ENCODE measurements around the gene PACRG. TPM values are rescaled to one million over a fixed set of nuclear protein-coding genes. Genes with fewer than 3 reads are reported as not detected.

PACRG gene
- total RNA-seq, 4 donors from 2014 or later, result 0.29 to 1.6 (median 0.61) TPM

DNA sequence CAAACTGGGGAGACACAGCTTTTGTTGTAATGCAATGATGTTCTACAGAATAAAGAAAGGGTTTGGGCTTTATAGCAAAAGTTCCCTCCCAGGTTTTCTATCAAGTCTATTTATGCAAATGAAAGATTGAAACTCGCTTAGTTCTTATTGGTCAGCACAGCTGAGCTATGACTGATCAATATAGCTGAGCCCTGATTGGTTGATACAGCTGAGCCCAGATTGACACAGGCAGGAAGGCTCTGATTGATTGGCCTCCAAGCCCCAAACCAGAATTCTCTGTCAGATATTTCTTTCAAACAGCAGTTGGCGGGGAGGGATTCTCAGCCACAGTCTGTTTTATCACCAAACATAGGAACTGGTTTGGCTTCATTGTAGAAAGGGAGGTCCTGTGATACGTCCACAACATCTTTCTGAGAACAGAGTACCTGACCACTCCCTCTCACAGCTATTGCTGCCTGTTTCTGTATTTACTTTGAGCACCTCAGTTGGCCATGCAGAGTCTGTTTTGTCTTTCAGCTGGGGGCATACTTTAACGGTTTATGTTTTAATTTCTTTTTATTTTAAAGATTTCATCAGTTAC lies 223.5 kb downstream of the PACRG start:
- DNase-seq (no peak), ATAC-seq (no peak)
- H3K4me3 ChIP-seq, result no peak overlapping the region
- no peak overlapping the region for H3K27ac ChIP-seq
- no peaks in the 10 kb centered on the region for H3K27me3 ChIP-seq
- intact Hi-C loops (cut with DNase I; ENCODE audit: low total_unique reads) (loop anchor here (10.0 kb wide), 1 partner anchor 54 kb away; no protein-coding TSS in a partner anchor), in situ Hi-C loops (cut with MboI; ENCODE audit: low sequenced_read_pairs in 4 of 4) (no loop called here)
- TF ChIP-seq, protein P1, sequence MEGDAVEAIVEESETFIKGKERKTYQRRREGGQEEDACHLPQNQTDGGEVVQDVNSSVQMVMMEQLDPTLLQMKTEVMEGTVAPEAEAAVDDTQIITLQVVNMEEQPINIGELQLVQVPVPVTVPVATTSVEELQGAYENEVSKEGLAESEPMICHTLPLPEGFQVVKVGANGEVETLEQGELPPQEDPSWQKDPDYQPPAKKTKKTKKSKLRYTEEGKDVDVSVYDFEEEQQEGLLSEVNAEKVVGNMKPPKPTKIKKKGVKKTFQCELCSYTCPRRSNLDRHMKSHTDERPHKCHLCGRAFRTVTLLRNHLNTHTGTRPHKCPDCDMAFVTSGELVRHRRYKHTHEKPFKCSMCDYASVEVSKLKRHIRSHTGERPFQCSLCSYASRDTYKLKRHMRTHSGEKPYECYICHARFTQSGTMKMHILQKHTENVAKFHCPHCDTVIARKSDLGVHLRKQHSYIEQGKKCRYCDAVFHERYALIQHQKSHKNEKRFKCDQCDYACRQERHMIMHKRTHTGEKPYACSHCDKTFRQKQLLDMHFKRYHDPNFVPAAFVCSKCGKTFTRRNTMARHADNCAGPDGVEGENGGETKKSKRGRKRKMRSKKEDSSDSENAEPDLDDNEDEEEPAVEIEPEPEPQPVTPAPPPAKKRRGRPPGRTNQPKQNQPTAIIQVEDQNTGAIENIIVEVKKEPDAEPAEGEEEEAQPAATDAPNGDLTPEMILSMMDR (IDR thresholded peaks at IDR 0.05 in 4 of 5, conservative IDR thresholded peaks at IDR 0.05 in 1 of 5), result no peak
- no peak for TF ChIP-seq POLR2A (IDR thresholded peaks at IDR 0.05)
- H3K4me1 ChIP-seq, result no peaks in the 10 kb centered on the region
- no peaks in the 10 kb centered on the region for H3K9me3 ChIP-seq
- no peaks in the 10 kb centered on the region for H3K36me3 ChIP-seq

DNA sequence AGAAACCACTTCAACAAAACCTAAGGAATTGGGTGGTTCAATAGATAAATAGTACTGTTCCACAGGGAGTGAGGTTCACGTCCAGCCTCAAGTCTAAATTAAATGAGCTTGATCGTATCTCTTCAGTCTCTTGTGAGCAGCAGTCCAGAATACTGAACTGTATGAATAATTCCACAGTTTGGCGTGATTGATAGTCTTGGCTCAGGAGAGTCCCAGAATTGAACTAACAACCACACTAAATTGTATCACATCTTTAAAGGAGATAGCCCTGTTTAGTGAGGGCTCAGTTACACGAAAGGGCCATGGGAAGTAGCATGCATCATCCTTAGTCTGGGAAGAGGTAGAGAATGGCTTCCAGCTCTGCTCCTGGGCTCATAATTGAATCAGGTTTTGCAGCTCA lies 224.6 kb downstream of the PACRG start:
- H3K9me3 ChIP-seq, result no peaks in the 10 kb centered on the region
- H3K27me3 ChIP-seq, result no peaks in the 10 kb centered on the region
- no peaks in the 10 kb centered on the region for H3K4me1 ChIP-seq
- in situ Hi-C loops (cut with MboI; ENCODE audit: low sequenced_read_pairs in 4 of 4) (no loop called here), intact Hi-C loops (cut with DNase I; ENCODE audit: low total_unique reads) (loop anchor here (10.0 kb wide), 1 partner anchor 52 kb away; no protein-coding TSS in a partner anchor)
- ATAC-seq (no peak), DNase-seq (no peak)
- H3K36me3 ChIP-seq, result no peaks in the 10 kb centered on the region
- TF ChIP-seq, protein P1 (IDR thresholded peaks at IDR 0.05 in 4 of 5, conservative IDR thresholded peaks at IDR 0.05 in 1 of 5), result no peak
- TF ChIP-seq POLR2A (IDR thresholded peaks at IDR 0.05), result no peak
- H3K27ac ChIP-seq, result no peak overlapping the region
- no peak overlapping the region for H3K4me3 ChIP-seq

DNA sequence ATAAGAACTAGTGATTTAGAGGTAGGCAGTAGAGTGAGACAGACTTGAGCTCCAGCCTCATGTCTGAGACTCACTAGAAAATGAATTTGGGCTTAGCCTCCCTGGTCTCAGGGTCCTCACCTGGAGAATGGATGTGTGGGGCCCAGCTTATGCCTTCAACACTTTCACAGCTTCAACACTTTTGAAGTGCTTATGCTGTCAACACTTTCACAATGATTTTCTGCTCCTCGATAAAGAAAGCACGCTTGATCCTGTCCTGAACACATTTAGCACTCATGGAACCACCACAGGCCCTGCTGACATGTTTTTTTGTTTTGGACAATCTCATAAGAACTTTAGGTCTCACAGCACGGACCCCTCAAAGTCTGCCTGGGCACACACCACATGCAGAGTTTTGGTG lies 229.3 kb downstream of the PACRG start:
- no peaks in the 10 kb centered on the region for H3K9me3 ChIP-seq

DNA sequence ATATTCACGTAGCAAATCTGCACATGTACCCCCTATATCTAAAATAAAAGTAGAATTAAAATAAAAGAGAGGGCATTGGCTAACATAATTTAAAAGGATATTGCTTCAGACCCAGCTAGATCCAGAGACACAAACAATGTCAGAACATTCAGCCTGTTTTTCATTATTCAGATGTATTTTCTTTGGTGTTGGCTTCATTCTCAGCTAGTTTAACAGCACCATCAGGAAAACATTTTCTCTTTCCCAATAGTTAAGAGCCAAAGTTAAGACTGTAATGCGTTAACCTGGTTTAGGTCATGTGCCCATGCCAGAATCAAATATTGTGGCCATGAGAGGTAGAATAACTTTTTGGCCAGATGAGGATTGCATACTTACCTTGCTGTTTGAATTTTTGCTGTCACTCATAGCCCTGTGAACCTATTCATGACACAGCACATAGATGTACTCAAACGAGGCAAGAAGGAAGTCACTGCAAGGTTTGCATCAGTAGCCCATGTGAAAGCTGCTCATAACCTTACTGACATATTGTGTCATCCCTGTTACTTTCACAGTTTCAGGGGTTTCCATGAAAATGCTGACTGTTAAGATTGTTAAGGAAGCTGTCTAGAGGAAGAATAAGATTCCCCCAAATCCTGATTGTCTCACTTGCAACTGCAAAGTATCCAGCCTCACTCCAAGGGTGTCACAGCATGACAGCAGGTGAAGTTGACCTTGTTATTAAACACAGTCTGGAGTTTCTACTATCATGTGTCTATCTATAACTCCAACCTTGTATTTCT lies 233.1 kb downstream of the PACRG start:
- Histone ChIP-seq H3K27me3 (no peaks in the 10 kb centered on the region), H3K36me3 (no peaks in the 10 kb centered on the region), H3K9me3 (no peaks in the 10 kb centered on the region), H3K4me3 (no peak overlapping the region), H3K27ac (no peak overlapping the region), H3K4me1 (no peaks in the 10 kb centered on the region)
- intact Hi-C loops (cut with DNase I; ENCODE audit: low total_unique reads), result no loop called here
- DNase-seq (no peak), ATAC-seq (no peak)
- no peak for TF ChIP-seq POLR2A (IDR thresholded peaks at IDR 0.05)
- TF ChIP-seq, protein P1 (IDR thresholded peaks at IDR 0.05 in 4 of 5, conservative IDR thresholded peaks at IDR 0.05 in 1 of 5), result no peak
- in situ Hi-C loops (cut with MboI; ENCODE audit: low sequenced_read_pairs in 4 of 4), result no loop called here

More for the DNA sequence above, 229.3 kb downstream of the PACRG start:
- DNase-seq, result no peak
- Histone ChIP-seq H3K4me1 (no peaks in the 10 kb centered on the region), H3K4me3 (no peak overlapping the region), H3K27me3 (no peaks in the 10 kb centered on the region), H3K27ac (no peak overlapping the region), H3K36me3 (no peaks in the 10 kb centered on the region)
- intact Hi-C loops (cut with DNase I; ENCODE audit: low total_unique reads), result loop anchor here (10.0 kb wide), 1 partner anchor 48 kb away; no protein-coding TSS in a partner anchor
- no peak for ATAC-seq
- TF ChIP-seq, protein P1 (IDR thresholded peaks at IDR 0.05 in 4 of 5, conservative IDR thresholded peaks at IDR 0.05 in 1 of 5), result no peak
- TF ChIP-seq POLR2A (IDR thresholded peaks at IDR 0.05), result no peak
- in situ Hi-C loops (cut with MboI; ENCODE audit: low sequenced_read_pairs in 4 of 4), result no loop called here

Data from gastrocnemius medialis (tissue), 4 donors.